Body of pancreas (tissue), 4 donors: Measurements from ENCODE around the gene CDH11. TPM values are rescaled to one million over a fixed set of nuclear protein-coding genes. Genes with fewer than 3 reads are reported as not detected.

Source experiments
- ATAC-seq: fragments of 150-250 bp; one replicate; pipeline ENCODE4 v1.9.1; 2016
- DNase-seq, 4 donors: peaks; one replicate each; pipeline ENCODE4 v3.0.0-alpha.2; 2019
- H3K27ac ChIP-seq, 4 donors: fragments of 200-600 bp; sonication (generic); 1 replicate in 3 of 4; 2 replicates in 1 of 4; pipeline versions ENCODE4 v1.5.1 to v1.6.1; 2016 to 2019; ENCODE audit warnings: mild to moderate bottlenecking in 1 of 4, mixed read lengths in 1 of 4, moderate library complexity in 1 of 4
- H3K27me3 ChIP-seq, 2 donors: fragments of 200-600 bp; sonication (generic); one replicate each; pipeline ENCODE4 v1.6.0; 2016; ENCODE audit warnings: mild to moderate bottlenecking in 1 of 2
- H3K36me3 ChIP-seq, 2 donors: fragments of 200-600 bp; sonication (generic); replicated peaks in 1 of 2; 2 replicates each; pipeline ENCODE4 v1.5.1; 2016; ENCODE audit warnings: low read depth in 2 of 2; ENCODE audit not compliant: insufficient read depth in 1 of 2
- H3K4me1 ChIP-seq: fragments of 200-600 bp; sonication (generic); one replicate; pipeline ENCODE4 v1.6.0; 2016
- H3K4me3 ChIP-seq, 2 donors: fragments of 200-600 bp; sonication (generic); 1 replicate in 1 of 2; 2 replicates in 1 of 2; pipeline ENCODE4 v1.5.1; 2016 to 2019
- H3K9me3 ChIP-seq, 3 donors: fragments of 200-600 bp; sonication (generic); 1 replicate in 2 of 3; 2 replicates in 1 of 3; pipeline ENCODE4 v1.5.1; 2016
- CTCF ChIP-seq, 7 experiments: fragments of 450-650 bp in 4 of 7; fragments of 200-600 bp in 3 of 7; sonication (generic) in 3 of 7; IDR thresholded peaks; one replicate each; pipeline ENCODE4 v1.5.1; 2016 to 2019; ENCODE audit warnings: antibody characterized with exemption in 7 of 7
- POLR2A ChIP-seq, 3 donors: fragments of 450-650 bp; IDR thresholded peaks; one replicate each; pipeline ENCODE4 v1.6.1; 2016; ENCODE audit warnings: antibody characterized with exemption in 3 of 3, mild to moderate bottlenecking in 2 of 3
- WGBS, 2 donors: methylation state at CpG; one replicate each; pipeline ENCODE4 v1.1.5; 2017; 5-methylcytosine and 5-hydroxymethylcytosine counted together
- intact Hi-C: fragments of 100-400 bp; cut with DNase I; formaldehyde crosslinking; loops from one replicate; pipeline ENCODE4 v1.15.1; 2023
- total RNA-seq, 2 donors: library from RNA; depleted of rRNA; stranded (reverse); fragments of >200 nt; gene quantifications; one replicate each; pipeline ENCODE4 v1.1.0, GENCODE V29; 2016

CDH11 gene
- total RNA-seq, 2 donors from 2014 or later, result 8.6 to 17.6 TPM

GRCh38 chr16:65079549-65079948 is 42.3 kb downstream of the CDH11 start:
- no peak overlapping the region for H3K27ac ChIP-seq
- ATAC-seq, result no peak
- H3K9me3 ChIP-seq, result no peaks in the 10 kb centered on the region
- H3K27me3 ChIP-seq, result no peaks in the 10 kb centered on the region
- intact Hi-C loops, result no loop called here
- no peak for DNase-seq
- no peak overlapping the region for H3K4me3 ChIP-seq
- H3K4me1 ChIP-seq, result no peaks in the 10 kb centered on the region
- no peaks in the 10 kb centered on the region for H3K36me3 ChIP-seq
- WGBS, 2 donors, result 69% methylated on average over 2 of the region's 2 CpGs
- TF ChIP-seq POLR2A (IDR thresholded peaks at IDR 0.05) (no peak), CTCF (IDR thresholded peaks at IDR 0.05) (no peak)

GRCh38 chr16:65077181-65077580 is 44.7 kb downstream of the CDH11 start:
- no peaks in the 10 kb centered on the region for H3K9me3 ChIP-seq
- no peaks in the 10 kb centered on the region for H3K27me3 ChIP-seq
- H3K4me3 ChIP-seq, result no peak overlapping the region
- no peaks in the 10 kb centered on the region for H3K36me3 ChIP-seq
- ATAC-seq (no peak), DNase-seq (no peak)
- no peak overlapping the region for H3K27ac ChIP-seq
- no peaks in the 10 kb centered on the region for H3K4me1 ChIP-seq
- intact Hi-C loops, result no loop called here
- WGBS, 2 donors, result 79 to 80% methylated on average over 1 of the region's 1 CpG
- TF ChIP-seq POLR2A (IDR thresholded peaks at IDR 0.05) (no peak), CTCF (IDR thresholded peaks at IDR 0.05) (no peak)

- no peak for TF ChIP-seq CTCF (IDR thresholded peaks at IDR 0.05)
- no peak for TF ChIP-seq POLR2A (IDR thresholded peaks at IDR 0.05)
- Histone ChIP-seq H3K27ac (no peak overlapping the region), H3K4me1 (no peaks in the 10 kb centered on the region), H3K9me3 (no peaks in the 10 kb centered on the region), H3K27me3 (no peaks in the 10 kb centered on the region), H3K36me3 (no peaks in the 10 kb centered on the region), H3K4me3 (no peak overlapping the region)
- intact Hi-C loops, result no loop called here
- DNase-seq (no peak), ATAC-seq (no peak)
- 72 to 84% methylated on average over 2 of the region's 2 CpGs for WGBS, 2 donors
These were observed 46.0 kb downstream of the CDH11 start for GRCh38 chr16:65075877-65076276.

DNA sequence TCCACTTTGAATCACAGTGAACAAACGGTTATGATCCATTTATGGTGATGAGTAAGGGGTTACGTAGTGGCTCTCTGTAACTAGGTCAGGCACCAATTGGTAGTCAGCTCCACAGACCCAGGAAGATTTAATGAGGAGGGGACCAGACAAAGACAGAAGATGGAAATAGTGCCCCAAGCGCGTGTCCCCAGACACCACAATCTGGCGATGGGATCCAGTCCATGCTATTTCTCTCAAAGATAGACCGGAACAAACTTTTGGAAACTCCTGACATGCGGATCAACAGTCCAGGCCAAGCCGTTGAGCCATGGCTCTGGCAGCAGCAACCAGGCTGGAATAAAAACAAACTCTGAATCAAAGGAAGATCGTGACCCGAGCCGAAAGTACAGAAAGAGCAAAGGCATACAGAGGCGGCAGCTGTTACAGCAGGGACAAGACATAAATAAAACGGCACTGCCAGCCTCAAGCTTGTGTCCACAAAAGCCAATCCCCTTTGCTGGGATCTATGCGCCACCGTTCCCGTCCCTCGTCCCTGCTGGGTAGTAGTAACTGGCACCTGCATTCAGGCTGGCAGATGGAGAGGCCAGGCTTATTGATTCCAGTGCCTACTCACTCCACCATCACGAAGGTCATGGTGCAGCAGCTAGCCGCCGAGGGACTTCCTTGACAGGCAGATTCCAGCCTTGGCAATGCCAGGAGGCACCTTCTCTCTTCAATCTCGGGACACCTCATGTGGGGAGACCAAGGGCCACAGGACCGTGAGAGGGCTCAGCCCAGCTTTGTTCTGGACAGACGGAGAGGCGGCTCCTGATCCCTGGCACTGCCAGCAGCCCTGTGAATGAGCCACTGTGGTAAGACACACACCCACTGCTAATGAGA is 50.2 kb downstream of the CDH11 start:
- no peak overlapping the region for H3K4me3 ChIP-seq
- 68 to 72% methylated on average over 24 of the region's 24 CpGs for WGBS, 2 donors
- ATAC-seq, result peak; percentile 9

More for the DNA sequence above, 50.2 kb downstream of the CDH11 start:
- Histone ChIP-seq H3K27me3 (no peaks in the 10 kb centered on the region), H3K27ac (peak overlapping the region in 1 of 4 donors; percentile 22), H3K9me3 (no peaks in the 10 kb centered on the region), H3K4me1 (no peaks in the 10 kb centered on the region), H3K36me3 (no peaks in the 10 kb centered on the region)
- DNase-seq, result peak; percentile 12 to 16 (median 16)
- TF ChIP-seq POLR2A (IDR thresholded peaks at IDR 0.05) (no peak), CTCF (IDR thresholded peaks at IDR 0.05) (no peak)
- intact Hi-C loops, result no loop called here
